ENCODE data around the gene TATDN2.

TATDN2 gene

DNA sequence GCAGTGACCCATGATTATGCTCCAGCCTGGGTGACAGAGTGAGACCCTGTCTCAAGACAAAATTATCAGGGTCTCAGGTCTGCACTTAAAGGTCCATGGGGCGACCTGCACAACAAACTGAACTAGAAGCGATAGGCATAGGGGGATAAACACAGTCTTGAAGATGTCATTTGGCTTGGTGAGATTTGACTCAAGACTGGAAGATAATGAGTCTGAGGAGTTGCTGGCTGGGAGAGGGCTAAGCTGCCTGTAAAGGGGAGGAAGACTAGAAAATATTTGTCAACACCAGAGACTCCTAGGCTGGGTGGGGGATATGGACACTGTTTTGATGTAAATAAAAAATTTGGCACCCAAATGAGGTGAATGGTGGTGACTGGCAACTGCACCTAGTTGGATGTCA, 24.7 kb downstream of the TATDN2 start:
- DNase-seq, result no peak

DNA sequence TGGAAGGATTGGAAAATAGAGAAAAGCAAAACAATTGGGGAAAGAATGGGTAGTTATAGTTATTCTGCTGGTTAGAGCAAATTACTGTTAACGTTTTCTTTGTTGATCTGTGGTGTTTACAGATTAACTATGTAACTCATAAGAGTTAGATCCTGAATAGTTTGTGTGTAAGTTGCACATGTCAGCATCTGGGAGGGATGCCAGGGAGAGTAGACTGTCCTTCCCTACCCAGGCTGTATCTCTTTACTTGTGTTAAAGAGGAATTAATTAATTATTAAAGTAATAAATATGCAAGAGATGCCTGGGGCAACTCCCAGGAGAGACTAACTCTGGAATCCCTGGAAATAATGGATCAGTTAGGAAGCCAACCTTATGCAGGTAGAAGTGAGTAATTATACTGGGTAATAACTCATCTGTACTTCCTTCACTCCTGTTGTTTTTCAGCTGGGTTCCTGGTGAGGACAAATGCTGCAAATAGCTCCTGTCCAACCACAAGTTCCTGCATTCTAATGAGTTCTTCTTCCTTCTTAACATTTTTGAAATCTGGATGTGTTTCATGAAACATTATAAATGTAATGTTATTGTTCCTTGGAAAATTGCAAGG, 25.5 kb downstream of the TATDN2 start:
- DNase-seq, result no peak

DNA sequence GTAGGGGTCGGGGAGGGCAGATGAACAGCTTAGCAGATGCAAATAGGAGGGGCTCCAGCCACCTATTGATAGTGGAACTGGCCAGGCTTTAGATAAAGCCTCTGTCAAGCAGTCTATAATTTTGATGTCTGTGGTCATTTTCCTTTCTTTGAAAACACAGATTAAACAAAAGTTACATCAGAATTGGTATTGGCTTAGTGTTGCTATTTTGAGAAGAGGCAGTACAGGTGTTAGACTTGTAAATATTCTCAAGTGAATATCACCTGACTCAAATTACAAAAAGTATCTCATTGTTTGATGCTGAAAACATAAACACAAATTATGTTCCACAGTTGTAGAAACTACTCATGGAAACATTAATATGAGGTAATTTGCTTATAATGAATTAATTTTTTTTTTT, 26.3 kb downstream of the TATDN2 start:
- DNase-seq, result no peak

GRCh38 chr3:10277115-10277625, 28.9 kb downstream of the TATDN2 start:
- no peak for DNase-seq

DNA sequence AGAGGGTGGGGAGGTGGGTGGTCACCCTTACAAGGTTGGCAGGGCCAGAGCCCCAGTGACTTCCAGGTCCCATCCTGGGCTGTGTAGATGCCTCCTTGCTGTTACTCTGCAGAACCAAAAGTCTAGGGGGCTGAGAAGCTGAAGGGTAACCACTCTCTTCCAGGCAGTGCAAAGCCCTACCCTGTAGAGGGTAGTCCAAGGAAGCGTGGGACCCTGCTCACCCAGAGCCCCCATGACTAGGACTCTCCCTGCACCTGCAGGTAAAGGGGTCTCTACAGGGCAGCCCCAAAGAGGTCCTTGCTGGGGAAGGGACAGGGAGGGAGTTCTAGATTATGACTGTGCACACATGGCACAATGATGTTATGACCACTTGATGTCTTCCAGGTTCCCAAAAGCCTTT, 30.2 kb downstream of the TATDN2 start:
- no peak for DNase-seq

GRCh38 chr3:10279384-10280176, 31.3 kb downstream of the TATDN2 start:
- DNase-seq, result no peak

DNA sequence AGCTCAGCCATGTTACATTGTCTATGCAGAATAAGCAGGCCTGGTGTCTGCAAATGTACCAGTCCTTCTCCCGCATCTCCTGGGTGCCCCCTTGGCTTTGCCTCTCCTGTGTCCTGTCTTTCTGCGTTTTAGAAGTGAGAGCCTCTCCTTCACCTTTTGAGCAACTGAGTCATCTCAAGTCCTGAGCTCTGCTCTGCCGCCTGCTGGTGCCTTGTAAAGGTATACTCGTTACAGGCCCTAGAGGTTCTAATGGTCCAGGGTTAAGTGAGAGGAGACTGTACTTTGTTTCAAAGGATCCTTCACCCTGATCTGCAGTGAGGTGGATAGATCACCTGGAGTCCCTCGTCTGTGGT, 31.9 kb downstream of the TATDN2 start:
- DNase-seq, result no peak

GRCh38 chr3:10280571-10280970, 32.3 kb downstream of the TATDN2 start:
- DNase-seq, result no peak

- no peak for DNase-seq
Observed at GRCh38 chr3:10281951-10282350, 33.7 kb downstream of the TATDN2 start.

GRCh38 chr3:10283638-10284037, 35.4 kb downstream of the TATDN2 start:
- no peak for DNase-seq

GRCh38 chr3:10284496-10284895, 36.2 kb downstream of the TATDN2 start:
- no peak for DNase-seq

- DNase-seq, result no peak
Observed at GRCh38 chr3:10285272-10286132, 37.2 kb downstream of the TATDN2 start.

DNA sequence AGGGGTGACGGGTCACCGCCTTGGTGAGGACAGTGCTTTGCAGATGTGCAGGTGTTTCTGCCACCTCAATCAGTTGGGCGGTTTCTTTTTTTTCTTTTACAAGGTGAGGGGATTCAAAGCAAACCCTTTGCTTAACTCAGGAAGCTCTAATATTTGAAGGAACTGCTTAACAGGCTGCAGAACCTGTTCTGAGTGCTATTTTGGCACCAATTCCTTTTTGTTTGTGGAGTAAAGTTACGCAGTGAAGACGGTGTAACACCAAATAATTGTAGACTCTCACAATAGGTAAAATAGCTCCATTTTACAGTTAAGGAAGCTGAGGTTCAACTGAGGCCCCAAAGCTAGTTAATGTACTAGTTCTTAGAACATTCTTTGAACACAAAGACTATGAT, 37.9 kb downstream of the TATDN2 start:
- no peak for DNase-seq

DNA sequence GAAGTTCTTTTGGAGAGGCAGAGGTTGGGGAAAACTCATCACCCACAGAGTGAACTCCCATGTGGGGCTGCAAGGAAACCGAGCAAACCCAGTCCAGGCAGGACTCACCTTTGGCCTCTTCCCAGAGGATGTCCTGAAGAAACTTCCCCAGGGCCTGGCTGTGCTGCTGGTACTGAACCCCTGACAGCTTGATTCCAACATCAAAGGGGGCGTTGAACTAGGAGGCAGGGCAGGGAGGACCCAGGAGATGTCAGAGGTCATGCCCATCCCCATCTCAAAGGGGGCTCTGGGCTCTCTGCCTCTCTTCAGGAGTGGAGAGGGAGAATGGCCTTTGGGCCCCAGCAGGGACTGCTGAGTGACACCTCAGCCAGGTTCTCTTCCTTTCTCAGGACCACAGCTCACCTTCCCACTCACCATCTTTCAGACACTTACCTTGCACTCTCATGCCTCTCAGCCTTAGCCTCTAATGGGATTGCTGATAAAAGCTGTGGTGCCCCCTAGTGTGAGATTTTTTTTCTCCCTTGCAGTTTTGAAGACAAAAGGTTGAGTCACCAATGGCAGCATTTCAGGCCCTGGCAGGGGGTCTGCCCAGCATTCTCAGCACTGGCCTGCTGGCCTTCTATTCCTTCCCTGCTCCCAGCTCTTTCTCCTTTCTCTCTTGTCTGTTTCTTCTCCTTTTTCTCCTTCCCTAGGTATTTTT, 38.5 kb downstream of the TATDN2 start:
- no peak for DNase-seq

- no peak for DNase-seq
Observed at GRCh38 chr3:10287936-10288574, 39.8 kb downstream of the TATDN2 start.

- no peak for DNase-seq
Observed at GRCh38 chr3:10288575-10288960, 40.3 kb downstream of the TATDN2 start.

DNA sequence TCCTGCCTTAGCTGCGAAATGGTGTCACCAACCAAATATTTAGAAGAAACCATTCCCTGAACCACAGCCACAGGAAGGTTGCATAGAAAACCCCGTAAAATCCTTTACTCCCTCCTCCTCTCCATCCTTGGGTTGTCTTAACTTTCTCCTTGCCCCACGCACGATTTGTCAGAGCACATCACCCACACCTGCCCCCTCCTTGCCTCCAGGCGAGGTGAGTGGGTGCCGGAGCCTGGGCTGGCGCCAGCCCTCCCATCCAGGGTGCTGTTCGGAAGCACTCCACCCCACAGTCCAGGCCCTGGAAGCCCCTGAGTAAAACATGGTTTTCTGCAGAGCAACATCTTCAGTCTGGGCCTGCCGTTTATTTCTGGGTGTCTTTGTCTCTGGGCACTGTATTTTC, 40.8 kb downstream of the TATDN2 start:
- DNase-seq, result no peak

DNA sequence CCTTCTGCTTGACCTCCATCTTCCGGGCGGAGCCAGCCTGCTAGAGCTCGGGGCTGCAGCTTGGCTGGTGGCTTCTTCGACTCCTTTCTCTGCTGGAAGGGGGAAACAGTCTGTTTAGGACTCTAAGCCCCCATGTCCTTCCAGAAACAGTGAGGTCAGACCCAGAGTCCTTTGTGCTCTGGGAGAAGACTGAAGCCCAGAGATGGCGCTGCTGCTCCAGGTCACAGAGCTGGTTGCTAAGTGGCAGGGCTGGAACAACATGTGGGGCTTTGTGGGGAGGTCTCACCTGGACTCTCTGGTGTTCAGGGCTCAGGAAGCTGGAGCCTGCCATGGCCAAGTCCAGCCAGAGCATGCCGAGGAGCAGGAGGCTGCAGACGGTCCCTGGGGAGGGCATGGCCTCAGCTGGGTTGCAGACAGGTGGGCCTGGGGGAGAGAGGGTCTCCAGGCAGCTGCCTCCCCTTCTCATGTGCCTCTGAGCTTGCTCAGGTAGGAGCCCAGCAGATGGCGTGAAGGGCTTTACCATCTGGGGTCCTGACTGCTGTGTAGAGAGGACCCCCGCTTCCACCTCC, 41.6 kb downstream of the TATDN2 start:
- no peak for DNase-seq

- DNase-seq, result no peak
Observed at GRCh38 chr3:10290481-10291176, 42.4 kb downstream of the TATDN2 start.

DNA sequence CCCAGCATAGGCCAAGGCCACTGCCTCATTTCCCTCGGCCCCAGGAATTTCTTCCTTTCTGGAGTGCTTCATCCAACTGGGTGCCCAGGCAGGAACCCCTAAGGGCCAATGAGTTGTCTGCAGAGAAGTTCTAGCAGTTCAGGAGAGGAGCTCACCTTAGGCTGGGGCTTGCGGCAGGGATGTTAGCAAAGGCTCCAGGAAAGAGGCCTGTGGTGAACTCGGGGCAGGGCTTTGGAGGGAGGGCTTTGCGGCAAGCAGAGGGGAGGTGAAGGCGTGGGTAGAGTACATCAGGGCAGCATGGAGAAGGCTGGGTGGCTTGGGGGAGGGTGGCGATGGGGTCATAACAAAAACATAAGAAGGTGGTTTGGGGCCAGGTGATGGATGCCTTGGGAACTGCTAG, 43.4 kb downstream of the TATDN2 start:
- DNase-seq, result no peak

Measured in activated CD4-positive, alpha-beta T cell treated with anti-CD3 and anti-CD28 coated beads for 1 hour (primary cell).